ENCODE measurements around the gene AGPAT4. TPM values are rescaled to one million over a fixed set of nuclear protein-coding genes. Genes with fewer than 3 reads are reported as not detected.

AGPAT4 gene
- total RNA-seq, 1 experiment from 2014 or later, result 15.5 TPM

DNA sequence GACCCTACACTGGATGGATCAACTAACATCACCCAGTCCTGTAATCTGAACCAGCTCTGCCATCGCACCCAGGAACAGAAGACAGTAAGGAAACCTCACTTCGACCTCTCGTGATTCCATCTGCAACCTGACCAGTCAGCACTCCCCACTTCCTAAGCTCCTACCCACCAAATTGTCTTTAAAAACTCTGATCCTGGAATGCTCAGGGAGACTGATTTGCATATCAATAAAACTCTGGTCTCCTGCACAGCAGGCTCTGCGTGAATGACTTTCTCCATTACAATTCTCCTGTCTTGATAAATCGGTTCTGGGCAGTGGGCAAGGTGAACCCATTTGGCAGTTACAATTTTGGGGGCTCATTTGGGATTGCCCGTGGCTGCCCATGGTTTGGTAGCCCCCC is 18.3 kb upstream of the AGPAT4 start:
- Histone ChIP-seq H3K27me3 (ENCODE audit: insufficient read depth, low read length) (no peaks in the 10 kb centered on the region), H3K36me3 (ENCODE audit: control insufficient read depth in 1 of 2, insufficient read depth in 2 of 2, low read length in 2 of 2) (no peaks in the 10 kb centered on the region), H3K4me1 (ENCODE audit: control insufficient read depth in 1 of 2, insufficient read depth in 2 of 2, low read length in 2 of 2) (no peaks in the 10 kb centered on the region), H3K4me2 (ENCODE audit: low read length) (no peak overlapping the region), H3K9me3 (ENCODE audit: control insufficient read depth in 1 of 2, insufficient read depth in 1 of 2, low read depth in 1 of 2, low read length in 2 of 2) (0 out of 4 replicates have a peak, but pooled peaks cover 0 to 5% of the 10 kb centered on the region in 2 experiments), H3K4me3 (replicated peaks in 1 of 2; ENCODE audit: low read depth in 1 of 2, low read length in 2 of 2) (no peak overlapping the region), H3K79me2 (ENCODE audit: insufficient read depth, low read length) (no peaks in the 10 kb centered on the region), H3K9me2 (ENCODE audit: insufficient read depth) (no peaks in the 10 kb centered on the region), H2AFZ (ENCODE audit: low read depth, low read length, poor library complexity, severe bottlenecking) (no peak overlapping the region), H3K27ac (ENCODE audit: low read depth, low read length) (no peak overlapping the region), H3K9ac (ENCODE audit: low read length) (no peak overlapping the region), H4K20me1 (ENCODE audit: insufficient read depth) (no peaks in the 10 kb centered on the region)
- POLR2A ChIA-PET, result no interaction called here
- DNase-seq (ENCODE audit: low read depth, low spot score), result no peak
- CTCF ChIA-PET, result no interaction called here
- ATAC-seq, result no peak
- no TSS peak for BruUV-seq (replicated peaks)
- intact Hi-C loops (cut with micrococcal nuclease), result no loop called here
- no peak for TF ChIP-seq JUND (IDR thresholded peaks at IDR 0.05)
- TF ChIP-seq, protein P1, sequence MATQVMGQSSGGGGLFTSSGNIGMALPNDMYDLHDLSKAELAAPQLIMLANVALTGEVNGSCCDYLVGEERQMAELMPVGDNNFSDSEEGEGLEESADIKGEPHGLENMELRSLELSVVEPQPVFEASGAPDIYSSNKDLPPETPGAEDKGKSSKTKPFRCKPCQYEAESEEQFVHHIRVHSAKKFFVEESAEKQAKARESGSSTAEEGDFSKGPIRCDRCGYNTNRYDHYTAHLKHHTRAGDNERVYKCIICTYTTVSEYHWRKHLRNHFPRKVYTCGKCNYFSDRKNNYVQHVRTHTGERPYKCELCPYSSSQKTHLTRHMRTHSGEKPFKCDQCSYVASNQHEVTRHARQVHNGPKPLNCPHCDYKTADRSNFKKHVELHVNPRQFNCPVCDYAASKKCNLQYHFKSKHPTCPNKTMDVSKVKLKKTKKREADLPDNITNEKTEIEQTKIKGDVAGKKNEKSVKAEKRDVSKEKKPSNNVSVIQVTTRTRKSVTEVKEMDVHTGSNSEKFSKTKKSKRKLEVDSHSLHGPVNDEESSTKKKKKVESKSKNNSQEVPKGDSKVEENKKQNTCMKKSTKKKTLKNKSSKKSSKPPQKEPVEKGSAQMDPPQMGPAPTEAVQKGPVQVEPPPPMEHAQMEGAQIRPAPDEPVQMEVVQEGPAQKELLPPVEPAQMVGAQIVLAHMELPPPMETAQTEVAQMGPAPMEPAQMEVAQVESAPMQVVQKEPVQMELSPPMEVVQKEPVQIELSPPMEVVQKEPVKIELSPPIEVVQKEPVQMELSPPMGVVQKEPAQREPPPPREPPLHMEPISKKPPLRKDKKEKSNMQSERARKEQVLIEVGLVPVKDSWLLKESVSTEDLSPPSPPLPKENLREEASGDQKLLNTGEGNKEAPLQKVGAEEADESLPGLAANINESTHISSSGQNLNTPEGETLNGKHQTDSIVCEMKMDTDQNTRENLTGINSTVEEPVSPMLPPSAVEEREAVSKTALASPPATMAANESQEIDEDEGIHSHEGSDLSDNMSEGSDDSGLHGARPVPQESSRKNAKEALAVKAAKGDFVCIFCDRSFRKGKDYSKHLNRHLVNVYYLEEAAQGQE (IDR thresholded peaks at IDR 0.05; ENCODE audit: low read depth), result no peak
- no peak for TF ChIP-seq SRF (IDR thresholded peaks at IDR 0.05; ENCODE audit: low read depth)
- no peak for TF ChIP-seq POLR2AphosphoS5 (IDR thresholded peaks at IDR 0.05; ENCODE audit: low read depth, low read length)
- TF ChIP-seq RAD21 (IDR thresholded peaks at IDR 0.05; ENCODE audit: low read depth), result no peak
- TF ChIP-seq, protein P2, sequence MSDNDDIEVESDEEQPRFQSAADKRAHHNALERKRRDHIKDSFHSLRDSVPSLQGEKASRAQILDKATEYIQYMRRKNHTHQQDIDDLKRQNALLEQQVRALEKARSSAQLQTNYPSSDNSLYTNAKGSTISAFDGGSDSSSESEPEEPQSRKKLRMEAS (IDR thresholded peaks at IDR 0.05), result no peak
- no peak for TF ChIP-seq TCF7L2 (IDR thresholded peaks at IDR 0.05; ENCODE audit: borderline replicate concordance, extremely low read depth, insufficient read depth, insufficient read length)
- TF ChIP-seq EZH2 (IDR thresholded peaks at IDR 0.05), result no peak
- TF ChIP-seq EGR1 (IDR thresholded peaks at IDR 0.05; ENCODE audit: low read depth), result no peak
- TF ChIP-seq, protein P3, sequence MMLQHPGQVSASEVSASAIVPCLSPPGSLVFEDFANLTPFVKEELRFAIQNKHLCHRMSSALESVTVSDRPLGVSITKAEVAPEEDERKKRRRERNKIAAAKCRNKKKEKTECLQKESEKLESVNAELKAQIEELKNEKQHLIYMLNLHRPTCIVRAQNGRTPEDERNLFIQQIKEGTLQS (IDR thresholded peaks at IDR 0.05), result no peak
- TF ChIP-seq EZH2phosphoT487 (IDR thresholded peaks at IDR 0.05; ENCODE audit: borderline replicate concordance), result no peak
- no peak for TF ChIP-seq YY1 (IDR thresholded peaks at IDR 0.05; ENCODE audit: extremely low read depth, insufficient replicate concordance, low read depth, low read length)
- TF ChIP-seq, protein P4, sequence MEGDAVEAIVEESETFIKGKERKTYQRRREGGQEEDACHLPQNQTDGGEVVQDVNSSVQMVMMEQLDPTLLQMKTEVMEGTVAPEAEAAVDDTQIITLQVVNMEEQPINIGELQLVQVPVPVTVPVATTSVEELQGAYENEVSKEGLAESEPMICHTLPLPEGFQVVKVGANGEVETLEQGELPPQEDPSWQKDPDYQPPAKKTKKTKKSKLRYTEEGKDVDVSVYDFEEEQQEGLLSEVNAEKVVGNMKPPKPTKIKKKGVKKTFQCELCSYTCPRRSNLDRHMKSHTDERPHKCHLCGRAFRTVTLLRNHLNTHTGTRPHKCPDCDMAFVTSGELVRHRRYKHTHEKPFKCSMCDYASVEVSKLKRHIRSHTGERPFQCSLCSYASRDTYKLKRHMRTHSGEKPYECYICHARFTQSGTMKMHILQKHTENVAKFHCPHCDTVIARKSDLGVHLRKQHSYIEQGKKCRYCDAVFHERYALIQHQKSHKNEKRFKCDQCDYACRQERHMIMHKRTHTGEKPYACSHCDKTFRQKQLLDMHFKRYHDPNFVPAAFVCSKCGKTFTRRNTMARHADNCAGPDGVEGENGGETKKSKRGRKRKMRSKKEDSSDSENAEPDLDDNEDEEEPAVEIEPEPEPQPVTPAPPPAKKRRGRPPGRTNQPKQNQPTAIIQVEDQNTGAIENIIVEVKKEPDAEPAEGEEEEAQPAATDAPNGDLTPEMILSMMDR (IDR thresholded peaks at IDR 0.05 in 2 of 3, conservative IDR thresholded peaks at IDR 0.05 in 1 of 3; ENCODE audit: borderline replicate concordance in 1 of 3, insufficient read depth in 1 of 3, low read depth in 2 of 3, low read length in 2 of 3), result no peak
- TF ChIP-seq ZFX (IDR thresholded peaks at IDR 0.05), result no peak
- no peak for TF ChIP-seq ELF1 (IDR thresholded peaks at IDR 0.05; ENCODE audit: borderline replicate concordance, low read depth)
- no peak for TF ChIP-seq CEBPB (IDR thresholded peaks at IDR 0.05; ENCODE audit: low read depth)
- RAD21 ChIA-PET (ENCODE audit: low non-redundant PET in 1 of 2, low total read pairs in 2 of 2, uncharacterized antibody in 2 of 2, unreplicated experiment in 2 of 2), result no interaction called here

Measured in HCT116 (cell line).